GM12801 (cell line): Measurements from ENCODE around the gene UBE2F.

ENCODE experiments used
- CTCF ChIP-seq: IDR thresholded peaks from one replicate; pipeline ENCODE4 v1.5.1; 2011; ENCODE audit warnings: control low read depth; ENCODE audit not compliant: insufficient read length; ENCODE audit errors: extremely low read depth

UBE2F gene

GRCh38 chr2:237923481-237924163, 43.2 kb upstream of the UBE2F start:
- no peak for TF ChIP-seq CTCF

GRCh38 chr2:237924164-237924534, 42.7 kb upstream of the UBE2F start:
- TF ChIP-seq CTCF: no peak

- TF ChIP-seq CTCF: no peak
These were observed 39.7 kb upstream of the UBE2F start for GRCh38 chr2:237927135-237927534.

GRCh38 chr2:237927986-237928385, 38.8 kb upstream of the UBE2F start:
- no peak for TF ChIP-seq CTCF

- TF ChIP-seq CTCF: no peak
These were observed 36.8 kb upstream of the UBE2F start for GRCh38 chr2:237929979-237930378.

- no peak for TF ChIP-seq CTCF
These were observed 35.6 kb upstream of the UBE2F start for GRCh38 chr2:237931205-237931721.

- TF ChIP-seq CTCF: no peak
These were observed 34.1 kb upstream of the UBE2F start for GRCh38 chr2:237932731-237933131.
